ENCODE measurements around the gene CEP68.

- TF ChIP-seq CTCF (IDR thresholded peaks at IDR 0.05) = no peak
- no peak for TF ChIP-seq POLR2A (IDR thresholded peaks at IDR 0.05)
Observed at GRCh38 chr2:65096948-65097347, 40.7 kb downstream of the CEP68 start.

Measured in esophagus squamous epithelium (tissue), 4 donors.